ENCODE data around the gene SLC27A6.

SLC27A6 gene

DNA sequence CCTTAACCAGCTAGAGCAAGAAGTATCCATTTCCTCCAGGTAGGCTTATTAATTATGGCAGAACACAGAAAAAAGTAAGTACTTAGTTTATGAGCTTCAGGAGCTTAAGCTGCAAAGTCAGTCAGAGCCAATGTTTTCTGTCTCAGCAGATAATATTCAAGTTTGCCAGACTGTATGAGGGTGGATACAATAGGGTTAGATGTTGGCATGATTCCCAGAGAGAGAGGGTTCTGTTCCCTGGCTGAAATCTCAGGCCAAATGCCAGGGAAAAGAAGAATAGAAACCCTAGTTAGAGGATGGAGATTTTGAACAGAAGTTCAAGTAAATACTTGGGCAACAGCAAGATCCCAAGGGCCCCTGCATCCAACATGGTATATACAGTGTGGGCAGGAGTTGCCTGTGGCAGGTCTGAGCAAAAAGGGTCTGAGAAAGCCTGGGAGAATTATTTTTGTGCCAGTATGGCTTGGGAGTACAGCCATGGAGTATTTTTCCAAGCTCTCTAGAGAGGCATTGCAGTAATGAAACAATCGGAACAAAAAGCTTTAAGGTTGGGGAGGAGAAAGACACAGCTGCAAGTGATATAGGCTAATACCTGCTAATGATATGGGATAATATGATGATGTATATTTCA is 98.3 kb downstream of the SLC27A6 start:
- DNase-seq (ENCODE audit: low read depth) = no peak

DNA sequence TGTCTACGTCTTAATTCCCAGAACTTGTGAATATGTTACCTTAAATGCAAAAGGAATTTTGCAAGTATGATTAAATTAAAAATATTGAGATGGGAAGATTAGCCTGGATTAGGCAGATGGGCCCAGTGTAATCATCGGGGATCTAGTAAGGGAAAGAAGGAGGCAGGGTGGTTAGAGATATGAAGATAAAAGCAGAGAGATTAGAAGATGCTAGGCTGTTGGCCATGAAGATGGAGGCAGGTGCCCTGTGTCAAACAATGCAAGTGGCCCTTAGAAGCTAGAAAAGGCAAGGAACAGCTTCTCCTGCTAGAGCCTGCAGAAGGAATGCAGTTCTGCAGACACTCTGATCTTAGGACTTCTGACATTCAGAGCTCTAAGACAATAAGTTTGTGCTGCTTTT is 100.4 kb downstream of the SLC27A6 start:
- DNase-seq (ENCODE audit: low read depth) = no peak

DNA sequence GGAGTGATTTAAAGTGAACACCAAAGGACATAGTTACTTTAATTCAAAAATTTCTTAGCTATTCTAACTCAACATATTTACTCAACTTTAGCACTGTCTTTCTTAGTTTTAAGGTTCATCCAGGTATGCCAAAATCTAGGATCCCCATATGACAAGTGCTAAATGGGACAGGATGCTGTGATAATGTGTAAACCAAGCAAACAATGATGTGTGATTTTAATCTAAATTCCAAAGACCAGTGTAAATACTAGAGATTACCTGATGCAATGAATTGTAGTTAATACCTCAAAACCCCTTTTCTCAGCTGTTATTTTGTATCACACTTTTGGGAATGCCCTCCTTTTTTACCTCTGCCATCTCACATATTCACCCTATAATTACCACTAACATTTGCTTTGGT is 102.5 kb downstream of the SLC27A6 start:
- DNase-seq (ENCODE audit: low read depth) = no peak

DNA sequence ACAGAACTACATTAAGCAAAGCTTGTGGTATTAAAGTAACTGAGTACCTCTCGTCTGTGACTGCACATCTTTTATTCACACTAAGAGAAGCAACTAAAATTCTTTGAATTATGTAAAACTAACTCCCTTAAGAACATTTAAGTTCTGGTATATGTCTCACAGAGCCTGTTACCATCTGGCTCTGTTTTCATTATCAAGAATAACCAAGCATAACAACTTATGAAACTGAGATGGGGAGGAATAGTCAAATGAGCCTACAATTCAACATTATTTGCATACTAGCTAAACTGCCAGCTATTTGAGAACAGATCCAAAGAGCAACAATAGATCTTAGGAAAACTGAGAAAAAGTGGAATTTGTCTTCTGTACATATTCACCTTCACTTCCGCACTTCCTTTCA is 104.0 kb downstream of the SLC27A6 start:
- no peak for DNase-seq (ENCODE audit: low read depth)

DNA sequence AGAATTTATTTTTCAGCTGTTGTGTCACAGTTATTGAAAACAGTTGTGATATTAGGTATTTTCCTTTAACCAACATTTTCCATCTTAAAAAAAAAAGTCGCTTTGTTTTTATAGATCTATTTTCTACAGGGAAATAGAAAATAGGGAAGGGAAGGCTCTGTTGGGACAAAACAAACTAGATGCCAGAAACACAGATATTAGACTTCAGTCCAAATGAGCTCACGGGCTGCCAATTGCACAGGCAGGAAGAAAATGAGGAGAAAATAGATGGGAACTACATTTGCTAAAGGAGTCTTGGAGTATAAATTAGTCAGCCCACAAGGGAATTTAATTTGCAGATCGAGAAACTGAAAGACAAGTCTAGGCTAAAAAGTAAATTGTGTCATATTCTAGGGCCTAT is 107.8 kb downstream of the SLC27A6 start:
- DNase-seq (ENCODE audit: low read depth) = no peak

DNA sequence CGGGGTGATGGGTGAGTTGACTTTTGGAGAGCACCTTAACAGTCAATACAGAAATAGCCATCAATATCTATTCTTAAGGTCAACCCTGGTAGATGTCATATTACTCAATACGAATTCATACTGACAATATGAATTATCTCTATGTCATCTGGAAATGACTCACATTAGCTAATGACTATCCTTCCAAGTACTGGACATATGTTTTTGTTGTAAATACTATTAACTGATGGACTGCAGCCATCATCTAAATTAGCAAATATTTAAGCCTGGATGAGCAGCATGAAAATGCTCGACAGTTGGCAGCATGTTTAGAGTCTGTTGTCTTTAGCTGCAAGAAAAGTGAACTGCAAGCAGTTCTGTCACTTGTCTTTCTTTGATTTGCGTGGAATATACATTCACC is 109.6 kb downstream of the SLC27A6 start:
- DNase-seq (ENCODE audit: low read depth) = no peak

DNA sequence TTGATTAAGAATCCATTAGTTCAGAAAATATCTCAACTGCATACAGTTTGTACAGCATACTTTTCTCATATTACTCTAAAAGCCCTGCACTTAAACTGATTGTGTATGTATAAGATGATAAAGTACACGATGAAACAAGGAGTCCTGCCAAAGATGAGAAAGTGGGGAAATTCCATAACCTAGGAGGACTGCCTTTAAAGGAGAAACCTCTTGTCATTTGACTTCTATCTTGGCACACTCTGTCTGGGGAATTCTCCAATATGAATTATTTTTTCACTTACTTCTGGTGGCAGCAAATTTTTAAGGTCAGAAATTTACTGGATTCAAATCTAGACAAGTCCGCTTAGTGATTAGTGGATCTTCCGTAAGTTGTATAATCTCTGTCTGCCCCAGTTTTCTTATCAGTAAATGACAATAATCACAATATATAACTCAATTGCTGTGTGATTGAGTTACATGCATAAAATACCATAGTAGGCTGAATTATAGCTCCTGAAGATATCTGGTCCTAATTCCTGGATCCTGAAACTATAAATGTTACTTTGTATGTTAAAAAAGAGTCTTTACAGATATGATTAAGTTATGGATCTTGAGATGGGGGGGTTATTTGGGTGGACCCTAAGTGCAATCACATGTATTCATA is 112.3 kb downstream of the SLC27A6 start:
- DNase-seq (ENCODE audit: low read depth) = no peak

DNA sequence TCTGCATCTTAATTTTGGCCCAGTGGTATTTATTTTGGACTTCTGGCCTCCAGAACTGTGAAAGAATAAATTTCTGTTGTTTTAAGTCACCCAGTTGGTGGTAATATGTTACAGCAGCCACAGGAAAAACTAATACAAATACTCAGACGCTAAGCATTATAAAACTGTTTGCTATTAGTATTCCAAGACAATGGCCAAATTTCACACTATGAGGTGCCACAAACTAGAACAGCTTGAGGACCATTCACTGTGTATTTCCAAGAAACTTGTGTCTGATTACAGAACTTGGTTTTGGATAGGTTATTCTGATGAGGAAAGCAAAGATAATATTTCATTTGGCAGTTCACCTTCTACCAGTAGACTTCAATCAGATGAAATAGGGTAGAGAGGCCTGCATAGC is 113.0 kb downstream of the SLC27A6 start:
- no peak for DNase-seq (ENCODE audit: low read depth)

DNA sequence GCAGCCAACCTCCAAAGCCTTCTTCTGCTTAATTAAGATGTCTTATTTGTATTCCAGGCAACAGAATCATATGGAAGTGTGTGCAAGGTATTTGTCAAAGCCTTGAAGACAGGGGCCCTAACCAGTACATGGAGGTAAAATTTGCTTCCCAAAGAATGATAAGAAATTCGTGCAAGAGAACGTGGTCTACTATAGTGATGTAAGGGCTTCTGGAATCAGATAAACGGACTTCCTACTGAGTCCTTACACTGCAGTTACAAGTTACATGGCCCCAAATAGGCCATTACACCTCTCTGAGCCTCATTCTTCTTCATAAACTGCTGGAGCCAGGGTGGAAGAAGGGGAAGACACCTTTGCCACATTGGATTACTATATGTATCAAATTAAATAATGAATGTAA is 113.4 kb downstream of the SLC27A6 start:
- DNase-seq (ENCODE audit: low read depth) = no peak

DNA sequence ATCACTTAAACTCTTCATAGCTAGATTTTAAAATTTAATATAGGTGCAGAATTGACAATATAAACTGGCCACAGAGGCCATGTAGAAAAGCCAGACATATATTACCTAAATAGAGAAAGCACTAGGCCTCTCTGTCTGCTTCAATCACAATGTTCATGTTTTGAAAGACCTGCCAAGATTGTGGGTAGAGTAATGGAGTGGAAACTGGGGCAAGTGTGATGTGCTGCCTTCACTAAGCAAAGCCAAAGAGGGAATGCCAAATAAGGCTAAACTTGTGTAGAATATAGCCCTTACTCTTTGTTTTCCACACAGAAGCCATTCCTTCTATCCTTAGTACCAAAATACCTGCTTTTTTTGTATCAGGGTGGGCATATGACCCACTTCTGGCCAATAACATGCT is 114.2 kb downstream of the SLC27A6 start:
- no peak for DNase-seq (ENCODE audit: low read depth)

DNA sequence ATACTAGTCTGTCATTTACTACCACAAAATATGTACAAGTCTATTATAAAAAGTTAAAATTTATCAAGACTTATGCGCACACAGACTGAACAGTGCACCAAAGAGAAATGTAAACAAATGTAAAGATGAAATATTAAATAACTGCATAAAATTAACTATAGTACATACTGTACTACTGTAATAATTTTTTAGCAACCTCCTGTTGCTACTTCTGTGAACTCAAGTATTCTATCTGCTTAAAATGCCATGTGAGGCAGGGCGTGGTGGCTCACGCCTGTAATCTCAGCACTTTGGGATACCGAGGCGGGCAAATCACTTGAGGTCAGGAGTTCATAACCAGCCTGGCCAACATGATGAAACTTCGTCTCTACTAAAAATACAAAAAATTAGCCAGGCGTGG is 115.5 kb downstream of the SLC27A6 start:
- no peak for DNase-seq (ENCODE audit: low read depth)

DNA sequence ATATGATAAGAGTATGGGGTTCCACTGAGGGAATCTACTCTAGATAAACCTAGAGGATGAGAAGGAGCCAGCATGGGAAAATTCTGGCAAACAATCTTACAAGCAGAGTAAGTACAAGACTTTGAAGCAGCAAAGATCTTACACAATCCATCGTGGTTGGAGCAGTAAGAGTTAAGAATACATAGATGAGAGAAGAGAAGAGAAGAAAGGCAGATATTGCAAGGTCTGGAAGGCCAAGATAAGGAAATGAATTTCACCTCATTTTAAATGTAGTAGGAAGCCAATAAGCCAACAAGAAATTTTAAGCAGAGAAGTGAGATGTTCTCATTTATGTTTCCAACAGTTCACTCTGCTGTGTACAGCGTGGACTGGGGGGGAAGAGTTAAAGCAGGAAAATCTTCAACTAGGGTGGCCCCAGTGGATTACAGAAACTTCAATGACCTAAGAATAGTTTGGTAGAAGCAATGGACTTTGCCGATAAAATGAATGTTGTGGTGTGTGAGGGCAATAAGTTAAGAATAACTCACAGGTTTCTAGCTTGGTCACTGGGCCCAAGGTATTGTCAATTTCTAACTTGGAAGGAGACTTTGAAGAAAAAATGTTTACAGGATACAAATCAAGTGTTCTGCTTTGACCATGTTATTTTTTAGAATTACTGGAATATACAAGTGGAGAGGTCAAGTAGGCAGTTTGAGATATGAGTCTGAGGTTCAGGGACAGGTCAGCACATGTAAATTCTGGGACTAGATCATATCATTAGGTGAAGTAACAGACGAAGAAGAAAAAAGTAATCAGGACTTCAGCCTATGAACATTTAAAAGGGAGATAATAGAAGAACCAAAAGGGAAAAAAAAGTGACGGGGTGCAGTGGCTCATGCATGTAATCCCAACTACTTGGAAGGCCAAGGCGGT is 117.2 kb downstream of the SLC27A6 start:
- DNase-seq (ENCODE audit: low read depth) = no peak

Data from stimulated activated CD8-positive, alpha-beta memory T cell treated with anti-CD3 and anti-CD28 coated beads, Interleukin-7, amount 100 ng/mL, for 24 hours (primary cell).